Thyroid gland (tissue), 4 donors: ENCODE results near the gene RAB3IP. TPM values are rescaled to one million over a fixed set of nuclear protein-coding genes. Genes with fewer than 3 reads are reported as not detected.

ENCODE experiments used
- DNase-seq, 2 donors: peaks; one replicate each; pipeline ENCODE4 v3.0.0-alpha.2; 2019
- H3K27ac ChIP-seq, 3 donors: fragments of 200-600 bp; sonication (generic); 1 replicate in 2 of 3; 2 replicates in 1 of 3; pipeline ENCODE4 v1.5.1; 2016 to 2019; ENCODE audit warnings: mild to moderate bottlenecking in 1 of 3, moderate library complexity in 1 of 3
- H3K27me3 ChIP-seq: fragments of 200-600 bp; sonication (generic); one replicate; pipeline ENCODE4 v1.5.1; 2019
- H3K36me3 ChIP-seq, 2 donors: fragments of 200-600 bp; sonication (generic); one replicate each; pipeline ENCODE4 v1.5.1; 2016 to 2019
- H3K4me1 ChIP-seq, 2 donors: fragments of 200-600 bp; sonication (generic); one replicate each; pipeline ENCODE4 v1.5.1; 2017 to 2019
- H3K4me3 ChIP-seq, 3 donors: fragments of 200-600 bp; sonication (generic); replicated peaks in 1 of 3; 1 replicate in 2 of 3; 2 replicates in 1 of 3; pipeline ENCODE4 v1.5.1; 2016; ENCODE audit warnings: mild to moderate bottlenecking in 1 of 3
- H3K9me3 ChIP-seq: fragments of 200-600 bp; sonication (generic); one replicate; pipeline ENCODE4 v1.5.1; 2017
- CTCF ChIP-seq, 6 experiments: fragments of 200-600 bp in 3 of 6; fragments of 450-650 bp in 3 of 6; sonication (generic) in 3 of 6; IDR thresholded peaks; one replicate each; pipeline ENCODE4 v1.5.1; 2016 to 2019; ENCODE audit warnings: antibody characterized with exemption in 6 of 6, mild to moderate bottlenecking in 2 of 6, inconsistent platforms in 1 of 6, moderate library complexity in 1 of 6
- POLR2A ChIP-seq, 2 donors: fragments of 450-650 bp; IDR thresholded peaks; one replicate each; pipeline ENCODE4 v1.6.1; 2017; ENCODE audit warnings: antibody characterized with exemption in 2 of 2, mild to moderate bottlenecking in 2 of 2, moderate library complexity in 1 of 2
- WGBS, 2 donors: methylation state at CpG; one replicate each; pipeline ENCODE4 v1.1.5; 2017; 5-methylcytosine and 5-hydroxymethylcytosine counted together
- intact Hi-C: fragments of 100-400 bp; cut with DNase I; formaldehyde crosslinking; loops from one replicate; pipeline ENCODE4 v1.15.1; 2023
- total RNA-seq, 4 donors: library from RNA; depleted of rRNA; stranded (reverse); fragments of >200 nt; gene quantifications; one replicate each; pipeline ENCODE4 v1.2.3, GENCODE V29; 2016

The RAB3IP gene
- 10 to 100 TPM; 25.2 to 74.7 (median 34.7) TPM for total RNA-seq

- intact Hi-C loops = loop anchor here (10.0 kb wide), 1 partner anchor 154 kb away; the partner anchor contains the start of gene CCT2
- 2 to 7% methylated on average over 8 to 31 of the region's 110 CpGs for WGBS, 2 donors
- TF ChIP-seq CTCF (IDR thresholded peaks at IDR 0.05) = peak in 5 of 6 experiments; percentile 18 to 71 (median 51)
- TF ChIP-seq POLR2A (IDR thresholded peaks at IDR 0.05) = peak in 1 of 2 donors; percentile 77
- Histone ChIP-seq H3K9me3 (no peaks in the 10 kb centered on the region), H3K36me3 (no peaks in the 10 kb centered on the region), H3K27me3 (no peaks in the 10 kb centered on the region), H3K4me3 (peak within 1 kb of the TSS; percentile 54 to 96 (median 88)), H3K27ac (peak within 1 kb of the TSS; percentile 81 to 89 (median 87)), H3K4me1 (peaks cover 8 to 11% of the 10 kb centered on the region in 2 donors)
- peak; percentile 88 to 92 for DNase-seq
These were observed at the start of gene RAB3IP for GRCh38 chr12:69738351-69739286. Gene RAB3IP (plus strand): TSS chr12:69738860. CDS start chr12:69755409, 16,549 bp downstream.

GRCh38 chr12:69689638-69690037 is 49.0 kb upstream of the RAB3IP start:
- TF ChIP-seq CTCF (IDR thresholded peaks at IDR 0.05) (no peak), POLR2A (IDR thresholded peaks at IDR 0.05) (no peak)
- intact Hi-C loops = no loop called here
- H3K27me3 ChIP-seq = no peaks in the 10 kb centered on the region
- DNase-seq = no peak
- H3K4me3 ChIP-seq = no peak overlapping the region
- no peaks in the 10 kb centered on the region for H3K9me3 ChIP-seq
- H3K27ac ChIP-seq = no peak overlapping the region
- H3K36me3 ChIP-seq = no peaks in the 10 kb centered on the region
- no peaks in the 10 kb centered on the region for H3K4me1 ChIP-seq
- WGBS, 2 donors = 74 to 82% methylated on average over 2 of the region's 2 CpGs

- no peaks in the 10 kb centered on the region for H3K27me3 ChIP-seq
- TF ChIP-seq POLR2A (IDR thresholded peaks at IDR 0.05) (no peak), CTCF (IDR thresholded peaks at IDR 0.05) (no peak)
- WGBS, 2 donors = 79 to 88% methylated on average over 7 of the region's 7 CpGs
- H3K9me3 ChIP-seq = no peaks in the 10 kb centered on the region
- DNase-seq = no peak
- intact Hi-C loops = no loop called here
- no peaks in the 10 kb centered on the region for H3K36me3 ChIP-seq
- H3K4me3 ChIP-seq = no peak overlapping the region
- H3K4me1 ChIP-seq = no peaks in the 10 kb centered on the region
- no peak overlapping the region for H3K27ac ChIP-seq
These were observed 44.5 kb upstream of the RAB3IP start for GRCh38 chr12:69694123-69694522.

GRCh38 chr12:69698054-69698453 is 40.6 kb upstream of the RAB3IP start:
- Histone ChIP-seq H3K27me3 (no peaks in the 10 kb centered on the region), H3K4me1 (no peaks in the 10 kb centered on the region), H3K9me3 (no peaks in the 10 kb centered on the region), H3K27ac (no peak overlapping the region), H3K36me3 (no peaks in the 10 kb centered on the region), H3K4me3 (no peak overlapping the region)
- no peak for TF ChIP-seq POLR2A (IDR thresholded peaks at IDR 0.05)
- no peak for TF ChIP-seq CTCF (IDR thresholded peaks at IDR 0.05)
- 90 to 91% methylated on average over 2 of the region's 2 CpGs for WGBS, 2 donors
- DNase-seq = no peak
- intact Hi-C loops = no loop called here
